ENCODE data around the gene GRM1.

DNA sequence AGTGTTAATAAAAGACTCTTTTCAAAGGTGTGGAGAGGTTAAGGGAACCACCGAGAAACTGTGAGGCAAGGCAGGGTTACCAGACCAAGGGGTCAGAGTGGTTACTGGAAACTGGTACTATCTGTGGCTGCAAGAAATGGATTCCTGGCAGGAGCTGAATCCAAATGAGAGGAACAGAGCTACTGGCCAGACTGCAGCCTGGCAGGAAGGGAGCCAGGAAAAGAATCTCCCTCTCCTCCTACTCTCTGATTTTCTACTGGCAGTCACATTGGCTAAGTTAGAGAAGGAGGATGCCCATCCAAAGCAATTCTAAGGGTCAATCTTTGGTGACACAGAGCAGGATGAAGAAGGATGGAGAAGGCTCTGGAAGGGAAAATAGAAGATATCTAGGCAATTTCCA is 211.5 kb downstream of the GRM1 start:
- TF ChIP-seq, protein P1, sequence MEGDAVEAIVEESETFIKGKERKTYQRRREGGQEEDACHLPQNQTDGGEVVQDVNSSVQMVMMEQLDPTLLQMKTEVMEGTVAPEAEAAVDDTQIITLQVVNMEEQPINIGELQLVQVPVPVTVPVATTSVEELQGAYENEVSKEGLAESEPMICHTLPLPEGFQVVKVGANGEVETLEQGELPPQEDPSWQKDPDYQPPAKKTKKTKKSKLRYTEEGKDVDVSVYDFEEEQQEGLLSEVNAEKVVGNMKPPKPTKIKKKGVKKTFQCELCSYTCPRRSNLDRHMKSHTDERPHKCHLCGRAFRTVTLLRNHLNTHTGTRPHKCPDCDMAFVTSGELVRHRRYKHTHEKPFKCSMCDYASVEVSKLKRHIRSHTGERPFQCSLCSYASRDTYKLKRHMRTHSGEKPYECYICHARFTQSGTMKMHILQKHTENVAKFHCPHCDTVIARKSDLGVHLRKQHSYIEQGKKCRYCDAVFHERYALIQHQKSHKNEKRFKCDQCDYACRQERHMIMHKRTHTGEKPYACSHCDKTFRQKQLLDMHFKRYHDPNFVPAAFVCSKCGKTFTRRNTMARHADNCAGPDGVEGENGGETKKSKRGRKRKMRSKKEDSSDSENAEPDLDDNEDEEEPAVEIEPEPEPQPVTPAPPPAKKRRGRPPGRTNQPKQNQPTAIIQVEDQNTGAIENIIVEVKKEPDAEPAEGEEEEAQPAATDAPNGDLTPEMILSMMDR (conservative IDR thresholded peaks at IDR 0.05; ENCODE audit: low read depth in 2 of 2): no peak
- no peak for TF ChIP-seq EZH2 (IDR thresholded peaks at IDR 0.05; ENCODE audit: low read depth, unreplicated experiment)
- TF ChIP-seq POLR2AphosphoS5 (IDR thresholded peaks at IDR 0.05; ENCODE audit: low read depth): no peak
- TF ChIP-seq, protein P2, sequence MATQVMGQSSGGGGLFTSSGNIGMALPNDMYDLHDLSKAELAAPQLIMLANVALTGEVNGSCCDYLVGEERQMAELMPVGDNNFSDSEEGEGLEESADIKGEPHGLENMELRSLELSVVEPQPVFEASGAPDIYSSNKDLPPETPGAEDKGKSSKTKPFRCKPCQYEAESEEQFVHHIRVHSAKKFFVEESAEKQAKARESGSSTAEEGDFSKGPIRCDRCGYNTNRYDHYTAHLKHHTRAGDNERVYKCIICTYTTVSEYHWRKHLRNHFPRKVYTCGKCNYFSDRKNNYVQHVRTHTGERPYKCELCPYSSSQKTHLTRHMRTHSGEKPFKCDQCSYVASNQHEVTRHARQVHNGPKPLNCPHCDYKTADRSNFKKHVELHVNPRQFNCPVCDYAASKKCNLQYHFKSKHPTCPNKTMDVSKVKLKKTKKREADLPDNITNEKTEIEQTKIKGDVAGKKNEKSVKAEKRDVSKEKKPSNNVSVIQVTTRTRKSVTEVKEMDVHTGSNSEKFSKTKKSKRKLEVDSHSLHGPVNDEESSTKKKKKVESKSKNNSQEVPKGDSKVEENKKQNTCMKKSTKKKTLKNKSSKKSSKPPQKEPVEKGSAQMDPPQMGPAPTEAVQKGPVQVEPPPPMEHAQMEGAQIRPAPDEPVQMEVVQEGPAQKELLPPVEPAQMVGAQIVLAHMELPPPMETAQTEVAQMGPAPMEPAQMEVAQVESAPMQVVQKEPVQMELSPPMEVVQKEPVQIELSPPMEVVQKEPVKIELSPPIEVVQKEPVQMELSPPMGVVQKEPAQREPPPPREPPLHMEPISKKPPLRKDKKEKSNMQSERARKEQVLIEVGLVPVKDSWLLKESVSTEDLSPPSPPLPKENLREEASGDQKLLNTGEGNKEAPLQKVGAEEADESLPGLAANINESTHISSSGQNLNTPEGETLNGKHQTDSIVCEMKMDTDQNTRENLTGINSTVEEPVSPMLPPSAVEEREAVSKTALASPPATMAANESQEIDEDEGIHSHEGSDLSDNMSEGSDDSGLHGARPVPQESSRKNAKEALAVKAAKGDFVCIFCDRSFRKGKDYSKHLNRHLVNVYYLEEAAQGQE (IDR thresholded peaks at IDR 0.05; ENCODE audit: unreplicated experiment): no peak
- TF ChIP-seq JUNB (IDR thresholded peaks at IDR 0.05; ENCODE audit: unreplicated experiment): no peak
- no peak for TF ChIP-seq EZH2phosphoT487 (IDR thresholded peaks at IDR 0.05; ENCODE audit: unreplicated experiment)
- TF ChIP-seq CREB1 (CRISPR knock-in tag; IDR thresholded peaks at IDR 0.05; ENCODE audit: low read depth): no peak
- TF ChIP-seq, protein P3, sequence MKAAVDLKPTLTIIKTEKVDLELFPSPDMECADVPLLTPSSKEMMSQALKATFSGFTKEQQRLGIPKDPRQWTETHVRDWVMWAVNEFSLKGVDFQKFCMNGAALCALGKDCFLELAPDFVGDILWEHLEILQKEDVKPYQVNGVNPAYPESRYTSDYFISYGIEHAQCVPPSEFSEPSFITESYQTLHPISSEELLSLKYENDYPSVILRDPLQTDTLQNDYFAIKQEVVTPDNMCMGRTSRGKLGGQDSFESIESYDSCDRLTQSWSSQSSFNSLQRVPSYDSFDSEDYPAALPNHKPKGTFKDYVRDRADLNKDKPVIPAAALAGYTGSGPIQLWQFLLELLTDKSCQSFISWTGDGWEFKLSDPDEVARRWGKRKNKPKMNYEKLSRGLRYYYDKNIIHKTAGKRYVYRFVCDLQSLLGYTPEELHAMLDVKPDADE (IDR thresholded peaks at IDR 0.05): no peak
- no peak for TF ChIP-seq STAT1 (IDR thresholded peaks at IDR 0.05; ENCODE audit: unreplicated experiment)
- no peak for TF ChIP-seq ZNF114 (CRISPR knock-in tag; IDR thresholded peaks at IDR 0.05)
- TF ChIP-seq, protein P4, sequence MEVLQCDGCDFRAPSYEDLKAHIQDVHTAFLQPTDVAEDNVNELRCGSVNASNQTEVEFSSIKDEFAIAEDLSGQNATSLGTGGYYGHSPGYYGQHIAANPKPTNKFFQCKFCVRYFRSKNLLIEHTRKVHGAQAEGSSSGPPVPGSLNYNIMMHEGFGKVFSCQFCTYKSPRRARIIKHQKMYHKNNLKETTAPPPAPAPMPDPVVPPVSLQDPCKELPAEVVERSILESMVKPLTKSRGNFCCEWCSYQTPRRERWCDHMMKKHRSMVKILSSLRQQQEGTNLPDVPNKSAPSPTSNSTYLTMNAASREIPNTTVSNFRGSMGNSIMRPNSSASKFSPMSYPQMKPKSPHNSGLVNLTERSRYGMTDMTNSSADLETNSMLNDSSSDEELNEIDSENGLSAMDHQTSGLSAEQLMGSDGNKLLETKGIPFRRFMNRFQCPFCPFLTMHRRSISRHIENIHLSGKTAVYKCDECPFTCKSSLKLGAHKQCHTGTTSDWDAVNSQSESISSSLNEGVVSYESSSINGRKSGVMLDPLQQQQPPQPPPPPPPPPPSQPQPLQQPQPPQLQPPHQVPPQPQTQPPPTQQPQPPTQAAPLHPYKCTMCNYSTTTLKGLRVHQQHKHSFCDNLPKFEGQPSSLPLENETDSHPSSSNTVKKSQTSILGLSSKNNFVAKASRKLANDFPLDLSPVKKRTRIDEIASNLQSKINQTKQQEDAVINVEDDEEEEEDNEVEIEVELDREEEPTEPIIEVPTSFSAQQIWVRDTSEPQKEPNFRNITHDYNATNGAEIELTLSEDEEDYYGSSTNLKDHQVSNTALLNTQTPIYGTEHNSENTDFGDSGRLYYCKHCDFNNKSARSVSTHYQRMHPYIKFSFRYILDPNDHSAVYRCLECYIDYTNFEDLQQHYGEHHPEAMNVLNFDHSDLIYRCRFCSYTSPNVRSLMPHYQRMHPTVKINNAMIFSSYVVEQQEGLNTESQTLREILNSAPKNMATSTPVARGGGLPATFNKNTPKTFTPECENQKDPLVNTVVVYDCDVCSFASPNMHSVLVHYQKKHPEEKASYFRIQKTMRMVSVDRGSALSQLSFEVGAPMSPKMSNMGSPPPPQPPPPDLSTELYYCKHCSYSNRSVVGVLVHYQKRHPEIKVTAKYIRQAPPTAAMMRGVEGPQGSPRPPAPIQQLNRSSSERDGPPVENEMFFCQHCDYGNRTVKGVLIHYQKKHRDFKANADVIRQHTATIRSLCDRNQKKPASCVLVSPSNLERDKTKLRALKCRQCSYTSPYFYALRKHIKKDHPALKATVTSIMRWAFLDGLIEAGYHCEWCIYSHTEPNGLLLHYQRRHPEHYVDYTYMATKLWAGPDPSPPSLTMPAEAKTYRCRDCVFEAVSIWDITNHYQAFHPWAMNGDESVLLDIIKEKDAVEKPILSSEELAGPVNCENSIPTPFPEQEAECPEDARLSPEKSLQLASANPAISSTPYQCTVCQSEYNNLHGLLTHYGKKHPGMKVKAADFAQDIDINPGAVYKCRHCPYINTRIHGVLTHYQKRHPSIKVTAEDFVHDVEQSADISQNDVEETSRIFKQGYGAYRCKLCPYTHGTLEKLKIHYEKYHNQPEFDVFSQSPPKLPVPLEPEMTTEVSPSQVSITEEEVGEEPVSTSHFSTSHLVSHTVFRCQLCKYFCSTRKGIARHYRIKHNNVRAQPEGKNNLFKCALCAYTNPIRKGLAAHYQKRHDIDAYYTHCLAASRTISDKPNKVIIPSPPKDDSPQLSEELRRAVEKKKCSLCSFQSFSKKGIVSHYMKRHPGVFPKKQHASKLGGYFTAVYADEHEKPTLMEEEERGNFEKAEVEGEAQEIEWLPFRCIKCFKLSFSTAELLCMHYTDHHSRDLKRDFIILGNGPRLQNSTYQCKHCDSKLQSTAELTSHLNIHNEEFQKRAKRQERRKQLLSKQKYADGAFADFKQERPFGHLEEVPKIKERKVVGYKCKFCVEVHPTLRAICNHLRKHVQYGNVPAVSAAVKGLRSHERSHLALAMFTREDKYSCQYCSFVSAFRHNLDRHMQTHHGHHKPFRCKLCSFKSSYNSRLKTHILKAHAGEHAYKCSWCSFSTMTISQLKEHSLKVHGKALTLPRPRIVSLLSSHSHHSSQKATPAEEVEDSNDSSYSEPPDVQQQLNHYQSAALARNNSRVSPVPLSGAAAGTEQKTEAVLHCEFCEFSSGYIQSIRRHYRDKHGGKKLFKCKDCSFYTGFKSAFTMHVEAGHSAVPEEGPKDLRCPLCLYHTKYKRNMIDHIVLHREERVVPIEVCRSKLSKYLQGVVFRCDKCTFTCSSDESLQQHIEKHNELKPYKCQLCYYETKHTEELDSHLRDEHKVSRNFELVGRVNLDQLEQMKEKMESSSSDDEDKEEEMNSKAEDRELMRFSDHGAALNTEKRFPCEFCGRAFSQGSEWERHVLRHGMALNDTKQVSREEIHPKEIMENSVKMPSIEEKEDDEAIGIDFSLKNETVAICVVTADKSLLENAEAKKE (CRISPR knock-in tag; IDR thresholded peaks at IDR 0.05): no peak
